ENCODE measurements around the gene TMEM132C. TPM values are rescaled to one million over a fixed set of nuclear protein-coding genes. Genes with fewer than 3 reads are reported as not detected.

The TMEM132C gene
- polyA plus RNA-seq, 1 experiment = not detected

DNA sequence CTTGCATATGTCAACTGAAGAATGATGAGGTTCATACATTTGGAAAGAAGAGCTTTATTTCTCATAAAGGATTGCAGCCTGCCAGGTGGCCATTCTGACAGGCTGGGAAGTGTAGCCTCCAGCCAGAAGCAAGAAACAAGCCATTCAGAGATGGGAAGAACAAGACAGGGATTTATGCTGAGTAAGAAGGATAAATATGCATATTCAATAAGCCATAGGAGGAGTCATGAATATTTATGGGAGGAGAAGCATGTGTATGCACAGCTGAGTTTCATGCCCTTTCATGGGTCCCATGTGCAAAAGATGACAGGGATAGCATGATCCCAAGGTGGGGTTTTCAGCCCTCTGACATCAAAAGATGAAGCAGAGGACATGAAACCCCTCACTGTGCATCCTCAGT lies 269.8 kb downstream of the TMEM132C start:
- Histone ChIP-seq H3K4me3 (ENCODE audit: low read depth, low read length) (no peak overlapping the region), H3K27me3 (ENCODE audit: control insufficient read depth, insufficient read depth, low read length) (no peaks in the 10 kb centered on the region), H3K27ac (ENCODE audit: low read depth, low read length) (no peak overlapping the region), H3K9me3 (ENCODE audit: control insufficient read depth, insufficient read depth, low read length) (peaks cover 35% of the 10 kb centered on the region)
- ChIA-PET POLR2A (no interaction called here), CTCF (no interaction called here)
- DNase-seq (ENCODE audit: low read depth, low spot score) = no peak
- TF ChIP-seq, protein P1, sequence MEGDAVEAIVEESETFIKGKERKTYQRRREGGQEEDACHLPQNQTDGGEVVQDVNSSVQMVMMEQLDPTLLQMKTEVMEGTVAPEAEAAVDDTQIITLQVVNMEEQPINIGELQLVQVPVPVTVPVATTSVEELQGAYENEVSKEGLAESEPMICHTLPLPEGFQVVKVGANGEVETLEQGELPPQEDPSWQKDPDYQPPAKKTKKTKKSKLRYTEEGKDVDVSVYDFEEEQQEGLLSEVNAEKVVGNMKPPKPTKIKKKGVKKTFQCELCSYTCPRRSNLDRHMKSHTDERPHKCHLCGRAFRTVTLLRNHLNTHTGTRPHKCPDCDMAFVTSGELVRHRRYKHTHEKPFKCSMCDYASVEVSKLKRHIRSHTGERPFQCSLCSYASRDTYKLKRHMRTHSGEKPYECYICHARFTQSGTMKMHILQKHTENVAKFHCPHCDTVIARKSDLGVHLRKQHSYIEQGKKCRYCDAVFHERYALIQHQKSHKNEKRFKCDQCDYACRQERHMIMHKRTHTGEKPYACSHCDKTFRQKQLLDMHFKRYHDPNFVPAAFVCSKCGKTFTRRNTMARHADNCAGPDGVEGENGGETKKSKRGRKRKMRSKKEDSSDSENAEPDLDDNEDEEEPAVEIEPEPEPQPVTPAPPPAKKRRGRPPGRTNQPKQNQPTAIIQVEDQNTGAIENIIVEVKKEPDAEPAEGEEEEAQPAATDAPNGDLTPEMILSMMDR (IDR thresholded peaks at IDR 0.05; ENCODE audit: low read depth, low read length) = no peak

DNA sequence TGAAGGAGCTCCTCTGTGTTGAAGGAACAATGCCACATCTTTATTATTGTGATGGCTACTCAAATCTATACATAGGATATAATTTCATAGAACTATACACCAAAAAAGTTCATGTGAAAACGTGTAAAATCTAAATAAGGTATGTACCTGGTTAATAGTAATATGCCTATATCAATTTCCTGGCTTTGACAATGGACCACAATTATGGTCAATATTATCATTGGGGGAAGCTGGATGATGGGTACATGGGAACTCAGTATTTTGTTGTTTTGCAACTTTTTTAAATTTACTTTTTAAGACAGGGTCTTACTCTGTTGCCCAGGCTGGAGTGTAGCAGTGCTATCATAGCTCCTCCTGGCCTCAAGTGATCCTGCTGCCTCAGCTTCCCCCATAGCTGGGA lies 270.7 kb downstream of the TMEM132C start:
- Histone ChIP-seq H3K4me3 (ENCODE audit: low read depth, low read length) (no peak overlapping the region), H3K27ac (ENCODE audit: low read depth, low read length) (no peak overlapping the region), H3K27me3 (ENCODE audit: control insufficient read depth, insufficient read depth, low read length) (no peaks in the 10 kb centered on the region), H3K9me3 (ENCODE audit: control insufficient read depth, insufficient read depth, low read length) (peaks cover 42% of the 10 kb centered on the region)
- ChIA-PET POLR2A (no interaction called here), CTCF (no interaction called here)
- no peak for DNase-seq (ENCODE audit: low read depth, low spot score)
- TF ChIP-seq, protein P1 (IDR thresholded peaks at IDR 0.05; ENCODE audit: low read depth, low read length) = no peak

DNA sequence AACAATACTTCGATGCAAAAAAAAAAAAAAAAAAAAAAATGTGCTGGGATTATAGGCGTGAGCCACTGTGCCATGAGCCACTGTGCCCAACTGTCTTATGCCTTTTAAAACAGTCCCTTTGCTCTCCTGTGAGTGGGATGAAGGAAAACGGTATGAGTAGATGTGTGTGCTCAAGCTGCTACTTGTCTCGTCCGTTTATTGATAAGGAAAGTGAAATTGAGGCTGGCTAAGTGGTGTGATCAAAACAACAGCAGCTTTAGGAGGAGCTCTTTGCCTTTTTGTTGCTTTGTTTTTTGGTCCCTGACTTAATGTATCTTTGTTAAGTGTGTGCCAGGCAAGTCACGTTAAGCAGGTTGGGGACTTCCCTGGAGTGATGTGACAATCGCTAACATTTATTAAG lies 275.9 kb downstream of the TMEM132C start:
- H3K9me3 ChIP-seq (ENCODE audit: control insufficient read depth, insufficient read depth, low read length) = peaks cover 60% of the 10 kb centered on the region
- H3K27ac ChIP-seq (ENCODE audit: low read depth, low read length) = no peak overlapping the region
- H3K27me3 ChIP-seq (ENCODE audit: control insufficient read depth, insufficient read depth, low read length) = no peaks in the 10 kb centered on the region
- CTCF ChIA-PET = no interaction called here
- POLR2A ChIA-PET = no interaction called here
- no peak for DNase-seq (ENCODE audit: low read depth, low spot score)
- TF ChIP-seq, protein P1 (IDR thresholded peaks at IDR 0.05; ENCODE audit: low read depth, low read length) = no peak
- no peak overlapping the region for H3K4me3 ChIP-seq (ENCODE audit: low read depth, low read length)

DNA sequence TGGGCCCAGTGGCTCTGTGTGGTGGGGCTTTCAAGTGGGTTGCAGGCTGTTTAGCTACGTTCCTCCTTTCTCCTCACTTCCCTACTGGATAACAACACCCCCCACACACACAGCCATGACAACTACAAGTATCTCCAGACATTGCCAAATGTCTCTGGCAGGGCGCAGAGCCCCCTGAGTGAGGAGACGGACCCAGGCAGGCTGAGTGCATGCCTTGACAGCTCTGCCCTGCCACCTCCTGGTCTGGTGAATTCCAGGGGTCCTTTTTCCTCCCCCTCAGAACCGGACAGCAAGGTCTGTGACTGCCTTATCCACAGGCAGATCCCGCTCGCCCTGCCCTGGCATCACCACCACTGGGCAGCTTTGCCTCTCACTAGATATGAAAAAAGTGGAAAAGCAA lies 276.5 kb downstream of the TMEM132C start:
- ChIA-PET POLR2A (no interaction called here), CTCF (no interaction called here)
- Histone ChIP-seq H3K4me3 (ENCODE audit: low read depth, low read length) (no peak overlapping the region), H3K27me3 (ENCODE audit: control insufficient read depth, insufficient read depth, low read length) (no peaks in the 10 kb centered on the region), H3K9me3 (ENCODE audit: control insufficient read depth, insufficient read depth, low read length) (peaks cover 61% of the 10 kb centered on the region), H3K27ac (ENCODE audit: low read depth, low read length) (no peak overlapping the region)
- TF ChIP-seq, protein P1 (IDR thresholded peaks at IDR 0.05; ENCODE audit: low read depth, low read length) = no peak
- DNase-seq (ENCODE audit: low read depth, low spot score) = no peak

DNA sequence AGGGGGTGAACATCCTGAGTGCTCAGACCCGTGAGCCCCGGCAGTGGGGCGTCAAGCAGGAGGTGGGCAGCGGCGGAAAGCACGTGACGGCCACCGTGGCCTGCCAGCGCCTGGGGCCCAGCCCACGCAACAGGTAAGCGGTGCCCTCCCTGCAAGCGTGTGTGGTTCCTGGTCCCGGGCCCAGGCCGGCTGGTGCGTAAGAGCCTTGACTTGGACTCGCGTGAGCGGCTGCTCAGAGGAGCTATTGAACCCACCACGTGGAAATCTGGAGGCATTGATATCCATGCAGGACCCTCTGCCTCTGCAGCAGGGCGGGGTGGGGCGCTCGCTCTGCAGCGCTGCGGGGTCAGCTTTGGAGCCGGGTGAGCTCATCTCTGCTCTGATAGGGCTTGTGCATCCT lies 277.0 kb downstream of the TMEM132C start:
- Histone ChIP-seq H3K4me3 (ENCODE audit: low read depth, low read length) (no peak overlapping the region), H3K27ac (ENCODE audit: low read depth, low read length) (no peak overlapping the region), H3K27me3 (ENCODE audit: control insufficient read depth, insufficient read depth, low read length) (no peaks in the 10 kb centered on the region), H3K9me3 (ENCODE audit: control insufficient read depth, insufficient read depth, low read length) (peaks cover 63% of the 10 kb centered on the region)
- ChIA-PET CTCF (no interaction called here), POLR2A (no interaction called here)
- DNase-seq (ENCODE audit: low read depth, low spot score) = no peak
- TF ChIP-seq, protein P1 (IDR thresholded peaks at IDR 0.05; ENCODE audit: low read depth, low read length) = no peak

Data from AG04450 (cell line).